ENCODE data around the gene MAPKAPK2. TPM values are rescaled to one million over a fixed set of nuclear protein-coding genes. Genes with fewer than 3 reads are reported as not detected.

The MAPKAPK2 gene
- total RNA-seq, 1 donor from 2014 or later: 35.3 TPM

- Histone ChIP-seq H3K4me3 (peak within 1 kb of the TSS in 1 of 2 donors; percentile 21), H3K27ac (peak within 1 kb of the TSS in 1 of 2 donors; percentile 34), H3K36me3 (no peaks in the 10 kb centered on the region), H3K27me3 (no peaks in the 10 kb centered on the region), H3K4me1 (no peaks in the 10 kb centered on the region), H3K9me3 (no peaks in the 10 kb centered on the region)
- TF ChIP-seq CTCF (IDR thresholded peaks at IDR 0.05): no peak
- intact Hi-C loops (cut with DNase I): no loop called here
- peak in 1 of 2 donors; percentile 62 for DNase-seq (ENCODE audit: low spot score in 2 of 2)
These were observed 86.0 kb downstream of the MAPKAPK2 start, which contains the start of gene IL19 for GRCh38 chr1:206770531-206771337. TSS of gene IL19 (plus strand) at chr1:206770773. CDS start at chr1:206836663, 65,890 bp downstream.

GRCh38 chr1:206771338-206771692 lies 86.6 kb downstream of the MAPKAPK2 start:
- no peak for DNase-seq (ENCODE audit: low spot score in 2 of 2)
- H3K9me3 ChIP-seq: no peaks in the 10 kb centered on the region
- H3K36me3 ChIP-seq: no peaks in the 10 kb centered on the region
- H3K27ac ChIP-seq: peak overlapping the region in 1 of 2 donors; percentile 34
- no peaks in the 10 kb centered on the region for H3K4me1 ChIP-seq
- intact Hi-C loops (cut with DNase I): no loop called here
- TF ChIP-seq CTCF (IDR thresholded peaks at IDR 0.05): no peak
- no peak overlapping the region for H3K4me3 ChIP-seq
- no peaks in the 10 kb centered on the region for H3K27me3 ChIP-seq

DNA sequence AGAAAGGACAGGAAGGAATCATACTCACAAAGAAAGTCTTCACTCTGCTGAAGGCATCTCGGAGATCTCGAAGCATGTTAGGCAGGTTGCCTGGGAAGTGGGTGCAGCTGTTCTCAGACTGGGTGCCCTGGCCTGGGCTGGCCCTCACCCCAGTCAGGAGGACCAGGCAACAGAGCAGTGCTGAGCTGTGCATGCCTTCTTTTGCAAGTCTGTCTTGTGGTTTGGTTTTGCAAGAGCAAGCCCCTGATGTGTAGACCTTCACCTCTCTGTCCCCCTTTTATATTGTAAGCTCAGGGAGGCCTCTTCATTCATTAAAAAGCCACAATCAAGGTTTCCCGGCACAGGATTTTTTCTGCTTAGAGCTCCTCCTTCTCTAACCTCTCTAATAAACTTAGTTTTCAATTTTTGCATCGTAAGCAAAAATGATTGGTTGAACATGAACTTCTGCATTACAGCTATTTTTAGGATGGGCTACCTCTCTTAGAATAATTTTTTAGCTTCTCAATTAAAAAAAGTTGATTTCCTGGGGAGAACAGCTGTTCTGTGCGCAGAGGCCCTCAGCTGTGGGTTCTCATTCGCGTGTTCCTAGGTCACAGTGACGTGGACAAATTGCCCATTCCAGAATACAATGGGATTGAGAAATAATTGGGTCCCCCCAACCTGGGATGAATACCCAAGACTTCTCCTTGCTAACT lies 87.7 kb downstream of the MAPKAPK2 start, which contains the start of gene IL10:
Gene IL10 (minus strand): TSS at position 252 of the 695 bp plus-strand sequence. CDS start 59 bp downstream, at position 193.
- H3K9me3 ChIP-seq: no peaks in the 10 kb centered on the region
- intact Hi-C loops (cut with DNase I): no loop called here
- H3K27ac ChIP-seq: peak within 1 kb of the TSS in 1 of 2 donors; percentile 34
- H3K36me3 ChIP-seq: no peaks in the 10 kb centered on the region
- no peak within 1 kb of the TSS for H3K4me3 ChIP-seq
- H3K27me3 ChIP-seq: no peaks in the 10 kb centered on the region
- no peaks in the 10 kb centered on the region for H3K4me1 ChIP-seq
- DNase-seq (ENCODE audit: low spot score in 2 of 2): peak in 1 of 2 donors; percentile 67
- TF ChIP-seq CTCF (IDR thresholded peaks at IDR 0.05): no peak

DNA sequence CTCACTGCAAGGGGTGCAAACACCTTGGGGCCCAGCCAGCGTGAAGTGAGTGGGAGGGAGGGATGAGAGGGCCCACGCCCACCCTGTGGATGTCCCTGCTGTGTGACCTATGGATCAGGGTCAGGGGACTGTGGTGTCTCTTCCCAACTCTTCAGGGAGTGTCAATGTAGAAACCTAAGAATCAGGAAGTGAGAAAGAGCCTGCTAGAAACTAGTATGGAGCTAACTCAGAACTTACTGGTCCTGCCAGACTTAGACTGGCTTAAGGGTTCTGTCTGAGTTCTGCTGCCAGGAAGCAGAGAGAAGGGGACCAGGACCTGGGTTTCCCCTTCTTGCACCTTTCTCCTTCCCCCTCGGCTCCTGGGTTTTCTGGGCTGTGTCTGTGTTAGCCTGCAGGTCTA lies 89.4 kb downstream of the MAPKAPK2 start:
- DNase-seq (ENCODE audit: low spot score in 2 of 2): no peak
- intact Hi-C loops (cut with DNase I): no loop called here
- no peak for TF ChIP-seq CTCF (IDR thresholded peaks at IDR 0.05)
- no peaks in the 10 kb centered on the region for H3K36me3 ChIP-seq
- H3K27ac ChIP-seq: no peak overlapping the region
- no peaks in the 10 kb centered on the region for H3K9me3 ChIP-seq
- no peaks in the 10 kb centered on the region for H3K4me1 ChIP-seq
- H3K4me3 ChIP-seq: no peak overlapping the region
- H3K27me3 ChIP-seq: no peaks in the 10 kb centered on the region

DNA sequence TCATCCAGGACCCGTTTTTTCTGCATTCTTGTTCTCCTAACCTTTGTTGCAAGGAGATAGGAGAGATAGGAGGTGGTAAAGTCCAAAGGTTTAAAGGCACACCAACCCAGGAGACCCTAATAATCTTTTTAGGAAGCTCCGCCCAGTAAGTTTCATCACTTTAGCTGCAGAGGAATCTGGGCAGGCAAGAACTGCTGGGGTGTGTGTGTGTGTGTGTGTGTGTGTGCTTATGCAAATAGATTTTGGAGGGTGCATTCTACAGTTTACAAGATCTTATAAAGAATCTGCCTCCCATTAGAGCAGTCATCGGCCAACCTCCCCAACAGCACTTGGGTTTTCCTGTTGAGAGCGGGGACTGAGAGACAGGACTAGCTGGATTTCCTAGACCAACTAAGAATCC lies 91.5 kb downstream of the MAPKAPK2 start:
- no peak overlapping the region for H3K4me3 ChIP-seq
- no peaks in the 10 kb centered on the region for H3K9me3 ChIP-seq
- H3K36me3 ChIP-seq: no peaks in the 10 kb centered on the region
- no peak for DNase-seq (ENCODE audit: low spot score in 2 of 2)
- no peak overlapping the region for H3K27ac ChIP-seq
- TF ChIP-seq CTCF (IDR thresholded peaks at IDR 0.05): no peak
- H3K27me3 ChIP-seq: no peaks in the 10 kb centered on the region
- H3K4me1 ChIP-seq: no peaks in the 10 kb centered on the region
- intact Hi-C loops (cut with DNase I): no loop called here
